HG03457 (cell line): ENCODE data around the gene LYPD3.
"Not testable (repeated sequence)": the region's sequence is repeated elsewhere in the genome, so short reads cannot be mapped to it uniquely, and the experiment has no call there.

Experiments used
- ATAC-seq: cut with Tn5 transposase; IDR thresholded peaks from one replicate; pipeline ENCODE4 v1.9.1; 2021; ENCODE audit warnings: moderate number of reproducible peaks; ENCODE audit not compliant: unreplicated experiment

Gene LYPD3

DNA sequence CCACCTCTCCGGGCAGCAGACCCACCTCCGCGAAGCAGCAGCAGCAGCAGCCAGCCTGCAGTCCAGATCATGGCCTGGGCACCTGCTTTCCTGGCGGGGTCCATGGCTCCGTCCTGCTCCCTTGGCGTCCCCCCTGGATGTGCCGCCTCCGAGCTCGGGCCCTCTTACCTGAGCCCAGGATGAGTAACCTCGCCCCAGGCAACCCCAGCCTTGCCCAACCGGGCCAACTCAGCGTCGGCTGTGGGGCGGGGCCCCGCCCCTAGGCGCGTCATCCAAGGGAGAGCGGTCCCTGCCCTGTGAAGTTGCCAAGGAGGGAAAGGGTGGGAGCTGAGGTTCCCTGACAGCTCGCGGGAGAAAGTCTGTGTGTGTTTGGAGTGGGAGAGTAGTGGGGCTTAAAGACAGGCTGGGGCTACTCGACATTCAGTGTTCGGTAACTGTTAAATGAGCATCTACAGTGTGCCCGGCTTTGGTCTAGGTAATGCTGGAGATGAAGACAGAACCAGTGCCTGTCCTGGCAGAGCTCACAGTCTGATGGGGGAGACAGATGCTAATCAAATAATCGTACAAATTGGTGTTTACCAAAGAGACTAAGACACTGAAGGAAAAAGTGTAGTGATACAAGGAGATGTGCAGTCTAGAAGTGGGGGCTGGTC, at the start of gene LYPD3:
TSS of gene LYPD3 (minus strand) at position 141 of the 653 bp plus-strand sequence. CDS start at position 104, 37 bp downstream.
- no peak for ATAC-seq

DNA sequence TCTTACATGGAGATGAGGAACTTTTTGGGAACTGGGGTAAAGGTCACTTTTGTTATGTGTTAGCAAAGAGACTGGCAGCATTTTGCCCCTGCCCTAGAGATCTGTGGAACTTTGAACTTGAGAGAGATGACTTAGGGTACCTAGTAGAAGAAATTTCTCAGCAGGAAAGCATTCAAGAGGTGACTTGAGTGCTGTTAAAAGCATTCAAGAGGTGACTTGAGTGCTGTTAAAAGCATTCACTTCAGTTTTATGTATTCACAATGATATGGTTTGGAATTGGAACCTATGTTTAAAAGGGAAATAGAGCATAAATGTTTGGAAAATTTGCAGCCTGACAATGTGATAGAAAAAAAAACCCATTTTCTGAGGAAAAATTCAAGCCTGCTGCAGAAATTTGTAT, 47.0 kb upstream of the LYPD3 start:
- ATAC-seq = not testable (repeated sequence)

DNA sequence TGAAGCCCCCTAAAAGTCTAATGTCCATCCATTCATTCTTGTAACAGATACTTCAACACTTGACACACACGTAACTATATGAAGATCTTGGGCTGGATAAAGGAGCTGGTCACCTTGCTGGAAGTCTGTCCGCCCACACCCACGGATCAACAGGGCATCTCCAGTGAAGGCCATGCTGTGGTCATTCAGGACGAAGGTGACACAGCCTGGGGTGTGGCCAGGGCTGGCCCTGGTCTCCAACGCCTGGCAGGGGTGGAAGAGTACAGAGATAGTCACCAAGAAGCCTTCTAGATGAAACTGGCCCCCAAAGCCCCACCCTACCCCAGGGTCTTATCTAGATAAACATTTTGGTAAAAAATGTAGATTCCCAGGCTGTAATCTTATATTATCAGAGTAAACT, 45.9 kb upstream of the LYPD3 start:
- no peak for ATAC-seq

GRCh38 chr19:43510713-43511112, 45.3 kb upstream of the LYPD3 start:
- ATAC-seq = no peak

DNA sequence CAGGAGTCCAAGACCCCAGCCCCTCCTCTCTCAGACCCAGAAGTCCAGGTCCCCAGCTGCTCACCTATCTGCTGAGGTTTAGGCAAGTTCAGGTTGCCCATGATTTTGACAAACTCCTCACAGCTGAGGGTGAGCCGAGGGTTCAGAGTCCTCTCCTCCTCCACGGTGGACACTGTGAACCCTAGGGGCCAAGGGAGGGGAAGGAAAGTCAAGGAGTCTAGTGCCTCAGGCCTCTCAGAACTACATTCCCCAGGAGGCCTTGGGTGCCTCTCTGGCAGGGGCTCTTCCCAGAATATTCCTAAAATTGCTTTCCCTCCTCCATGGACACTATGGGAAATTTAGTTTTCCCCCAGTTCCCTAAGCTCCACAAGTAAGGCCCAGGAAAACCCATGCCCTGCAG, 42.5 kb upstream of the LYPD3 start:
- no peak for ATAC-seq

DNA sequence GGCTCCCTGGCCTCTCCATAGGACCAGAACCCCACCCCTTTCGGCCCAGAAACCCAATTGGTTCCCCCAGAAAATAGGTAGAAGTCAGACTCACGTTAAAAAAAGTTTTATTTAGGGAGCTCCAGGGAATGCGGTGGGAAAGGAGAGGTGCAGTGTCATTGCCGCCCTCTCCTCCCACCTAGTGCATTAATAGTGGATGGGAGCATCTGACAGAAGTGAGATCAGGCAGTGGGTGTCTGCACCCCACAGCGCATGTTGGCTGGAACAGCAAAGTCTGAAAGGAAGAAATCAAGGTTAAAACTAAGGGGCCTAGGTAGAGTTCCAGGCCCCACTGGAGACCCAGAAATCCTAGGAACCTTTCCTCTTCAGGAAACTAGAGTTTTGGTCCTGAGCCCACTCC, 41.2 kb upstream of the LYPD3 start:
- ATAC-seq = no peak

- no peak for ATAC-seq
Measured at GRCh38 chr19:43505941-43506340, 40.5 kb upstream of the LYPD3 start.

DNA sequence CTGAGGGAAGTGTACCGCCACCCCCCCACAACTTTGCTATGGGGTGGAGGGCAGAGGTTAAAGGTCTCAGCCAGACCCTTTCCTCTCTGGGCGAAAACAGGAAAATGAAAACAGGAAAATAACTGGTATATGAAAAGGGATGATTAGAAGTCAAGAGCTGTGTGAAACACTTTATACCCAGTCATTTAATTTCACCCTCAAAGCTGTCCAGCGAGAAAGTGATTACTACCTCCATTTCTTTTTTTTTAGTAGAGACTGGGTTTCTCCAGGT, 39.7 kb upstream of the LYPD3 start:
- ATAC-seq = no peak

- ATAC-seq = peak; percentile 16
Measured at GRCh38 chr19:43504426-43505185, 39.2 kb upstream of the LYPD3 start, which contains the start of gene PHLDB3. PHLDB3 (minus strand) TSS chr19:43504746; CDS start chr19:43504118, 628 bp downstream.

DNA sequence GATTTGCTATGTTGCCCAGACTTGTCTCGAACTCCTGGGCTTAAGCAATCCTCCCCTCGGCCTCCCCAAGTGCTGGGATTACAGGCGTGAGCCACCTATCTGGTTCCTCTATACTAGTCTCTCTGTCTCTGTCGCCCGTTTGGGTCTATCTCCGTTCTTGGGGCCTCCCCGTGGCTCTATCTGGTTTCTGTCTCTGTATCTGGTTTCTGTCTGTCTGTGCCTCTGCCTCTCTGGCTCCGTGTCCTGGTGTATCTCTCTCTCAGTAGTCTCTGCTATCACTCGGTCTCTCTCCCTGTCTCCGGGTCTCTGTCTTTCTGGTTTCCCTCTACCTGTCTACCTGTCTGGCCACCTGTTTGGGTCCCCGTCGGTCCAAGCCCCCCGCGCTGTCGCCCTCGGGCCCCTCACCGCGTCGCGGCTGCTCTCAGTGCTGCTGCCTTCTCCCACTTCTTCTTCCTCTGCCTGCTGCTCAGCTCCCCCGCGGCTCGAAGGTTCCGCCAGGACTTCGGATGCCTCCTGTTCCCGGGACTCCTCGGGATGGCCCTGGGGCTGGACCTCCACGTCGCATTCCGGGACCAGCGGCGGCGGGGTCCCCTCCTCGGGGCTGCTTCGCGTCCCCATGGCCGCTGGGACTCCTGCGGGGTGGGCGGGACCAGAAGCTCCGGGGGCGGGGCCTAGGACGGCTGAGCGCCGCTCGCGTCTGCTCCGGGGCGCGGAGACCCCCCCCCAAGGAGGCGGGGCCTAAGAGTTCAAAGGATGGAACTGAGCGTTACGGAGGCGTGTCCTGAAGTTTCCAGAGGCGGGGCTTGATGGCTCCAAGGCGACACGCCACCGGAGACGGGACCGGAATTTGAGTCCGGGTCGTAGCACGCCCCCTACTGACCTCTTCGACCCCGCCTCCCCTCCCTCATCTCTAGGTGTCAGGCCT, 38.4 kb upstream of the LYPD3 start:
- peak; percentile 69 for ATAC-seq

DNA sequence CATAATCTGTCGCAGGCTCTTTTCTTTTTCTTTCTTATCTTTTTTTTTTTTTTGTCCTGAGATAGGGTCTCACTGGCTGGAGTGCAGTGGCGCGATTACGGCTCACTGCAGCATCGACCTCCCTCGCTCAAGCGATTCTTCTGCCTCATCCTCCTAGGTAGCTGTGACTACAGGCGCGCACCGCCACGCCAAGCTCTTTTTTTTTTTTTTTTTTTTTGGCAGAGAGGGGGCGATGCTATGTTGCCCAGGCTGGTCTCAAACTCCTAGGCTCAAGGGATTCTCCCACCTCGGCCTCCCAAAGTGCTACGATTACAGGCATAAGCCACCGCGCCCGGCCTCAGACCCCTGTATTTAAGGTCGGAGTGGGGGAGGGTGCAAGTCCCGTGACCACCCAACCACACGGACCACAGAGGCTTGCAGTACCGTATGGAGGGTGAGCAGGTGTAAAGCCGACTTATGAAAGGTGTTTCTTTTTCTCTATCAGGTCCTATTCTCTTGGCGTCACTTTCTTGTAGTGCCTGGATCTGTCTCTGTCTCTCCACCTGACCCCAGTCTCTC, 37.1 kb upstream of the LYPD3 start:
- ATAC-seq = no peak

GRCh38 chr19:43501661-43502418, 36.4 kb upstream of the LYPD3 start:
- ATAC-seq = no peak

GRCh38 chr19:43499042-43499441, 33.6 kb upstream of the LYPD3 start:
- no peak for ATAC-seq

DNA sequence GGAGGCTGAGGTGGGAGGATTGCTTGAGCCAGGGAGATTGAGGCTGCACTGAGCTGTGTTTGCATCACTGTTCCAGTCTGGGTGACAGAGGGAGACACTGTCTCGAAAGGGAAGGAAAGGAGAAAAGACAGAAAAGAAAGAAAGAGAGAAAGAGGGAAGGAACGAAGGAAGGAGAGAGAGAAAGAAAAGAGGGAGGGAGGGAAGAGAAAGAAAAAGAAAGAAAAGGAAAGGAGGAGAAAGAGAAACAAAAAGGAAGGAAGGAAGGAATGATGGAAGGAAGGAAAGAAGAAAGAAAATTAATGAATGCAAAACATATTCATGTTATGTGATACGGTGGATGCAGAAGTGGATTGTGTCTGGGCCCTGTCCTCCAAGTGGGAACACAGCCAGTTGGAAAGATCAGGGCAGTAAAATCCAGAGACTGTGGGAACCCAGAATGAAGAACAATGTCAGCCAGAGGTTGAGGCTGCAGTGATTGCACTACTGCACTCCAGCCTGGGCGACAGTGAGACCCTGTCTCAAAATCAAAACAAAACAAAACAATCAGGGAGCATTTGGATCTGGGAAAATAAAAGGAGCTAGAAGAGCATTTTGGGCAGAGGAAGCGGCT, 32.9 kb upstream of the LYPD3 start:
- ATAC-seq = no peak

DNA sequence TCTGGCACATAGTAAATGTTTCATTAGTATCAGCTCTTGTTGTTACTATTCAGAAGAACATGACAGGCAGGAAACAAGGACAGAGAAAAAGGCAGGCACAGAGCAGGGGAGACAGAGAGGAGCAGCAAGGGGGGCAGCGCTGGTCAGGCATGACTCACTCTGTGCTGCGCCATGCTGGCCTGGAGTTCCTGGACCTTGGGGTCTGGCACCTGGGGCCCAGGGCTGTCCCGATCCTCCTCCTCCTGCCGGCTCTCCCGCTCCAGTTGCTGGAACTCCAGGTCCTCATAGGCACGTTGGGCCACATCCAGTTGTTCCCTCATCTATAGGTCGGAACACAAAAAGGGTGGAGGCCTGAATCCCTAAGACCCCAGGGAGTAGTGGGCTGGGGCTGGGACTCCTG, 31.6 kb upstream of the LYPD3 start:
- ATAC-seq = no peak

DNA sequence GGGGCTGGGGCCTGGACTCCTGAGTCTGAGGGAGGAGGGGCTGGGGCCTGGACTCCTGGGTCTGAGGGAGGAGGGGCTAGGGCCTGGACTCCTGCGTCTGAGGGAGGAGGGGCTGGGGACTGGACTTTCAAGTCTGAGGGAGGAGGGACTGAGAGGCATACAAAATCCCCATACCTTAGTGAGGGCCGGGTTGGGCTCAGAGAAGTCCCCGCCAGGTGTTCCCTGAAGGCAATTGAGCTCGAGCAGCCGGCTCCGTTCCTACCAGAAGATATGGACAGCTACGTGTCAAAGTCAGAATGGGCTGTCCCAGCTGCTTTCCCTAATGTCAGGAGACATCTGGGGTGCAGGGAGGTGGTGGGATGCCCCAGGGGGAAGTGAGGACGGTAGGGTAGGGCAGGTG, 29.7 kb upstream of the LYPD3 start:
- no peak for ATAC-seq

DNA sequence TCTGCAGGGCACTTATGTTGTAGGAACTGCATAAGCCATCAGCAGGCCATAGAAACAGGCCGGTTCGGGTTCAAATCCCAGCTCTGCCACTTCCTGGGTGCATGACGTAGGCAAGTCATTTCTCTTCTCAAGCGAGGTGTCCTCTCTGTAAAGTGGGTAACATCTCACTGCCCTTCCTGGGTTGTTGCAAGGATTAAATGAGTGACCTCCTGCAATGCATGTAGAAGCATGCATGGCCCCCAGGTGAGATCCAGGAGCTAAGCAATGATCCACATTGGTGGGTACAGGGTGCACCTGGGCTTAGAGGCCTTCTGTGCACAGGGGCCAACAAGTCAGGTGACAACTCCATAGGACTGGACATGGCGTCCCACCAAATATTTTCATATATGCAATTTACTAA, 25.4 kb upstream of the LYPD3 start:
- ATAC-seq = no peak

- ATAC-seq = no peak
Measured at GRCh38 chr19:43489979-43490599, 24.7 kb upstream of the LYPD3 start.

DNA sequence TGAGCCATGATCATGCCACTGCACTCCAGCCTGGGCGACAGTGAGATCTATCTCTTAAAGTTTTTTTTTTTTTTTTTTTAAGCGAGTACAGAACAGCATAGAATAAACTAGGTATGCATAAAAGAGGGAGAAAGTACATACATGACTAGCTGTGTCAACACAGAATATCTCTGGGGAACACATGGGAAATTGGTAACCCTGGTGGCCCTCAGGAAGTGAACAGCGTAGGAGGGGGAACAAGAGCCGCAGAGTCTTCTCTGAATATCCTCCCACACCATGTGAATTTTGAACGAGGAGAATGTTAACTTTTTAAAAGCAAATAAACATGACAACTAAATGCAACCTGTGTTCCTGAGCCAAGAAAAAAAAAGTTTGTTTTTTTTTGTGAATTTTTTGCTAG, 23.9 kb upstream of the LYPD3 start:
- ATAC-seq = no peak

DNA sequence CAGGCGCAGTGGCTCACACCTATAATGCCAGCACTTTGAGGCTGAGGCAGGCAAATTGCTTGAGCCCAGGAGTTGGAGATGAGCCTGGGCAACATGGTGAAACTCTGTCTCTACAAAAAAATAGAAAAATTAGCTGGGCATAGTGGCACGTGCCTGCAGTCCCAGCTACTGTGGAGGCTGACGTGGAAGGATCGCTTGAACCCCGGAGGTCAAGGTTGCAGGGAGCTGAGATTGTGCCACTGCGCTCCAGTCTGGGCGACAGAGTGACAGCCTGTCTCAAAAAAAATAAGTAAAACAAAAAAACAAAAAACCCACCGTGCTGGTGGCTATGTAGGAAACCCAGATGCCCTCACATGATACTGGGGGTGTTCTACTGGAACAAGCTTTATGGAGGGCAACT, 22.8 kb upstream of the LYPD3 start:
- ATAC-seq = no peak
